ENCODE measurements around the gene E2F3. TPM values are rescaled to one million over a fixed set of nuclear protein-coding genes. Genes with fewer than 3 reads are reported as not detected.

The E2F3 gene
- total RNA-seq, 1 donor from 2014 or later: 27.4 TPM

- H3K27ac Mint-ChIP-seq (ENCODE audit: unreplicated experiment): peak overlapping the region; percentile 92
- H3K4me1 Mint-ChIP-seq (ENCODE audit: low read depth, unreplicated experiment): no peaks in the 10 kb centered on the region
- Histone ChIP-seq H4K20me1 (ENCODE audit: insufficient read depth, low read length) (peaks cover 9% of the 10 kb centered on the region), H3K27me3 (ENCODE audit: insufficient read depth, low read length) (peaks cover 2% of the 10 kb centered on the region), H3K9me3 (ENCODE audit: insufficient read depth, low read depth, low read length) (no peaks in the 10 kb centered on the region), H3K4me3 (ENCODE audit: insufficient read depth, low read depth, low read length) (peak overlapping the region; percentile 77), H3K27ac (ENCODE audit: low read depth, low read length) (peak overlapping the region; percentile 40), H3K79me2 (ENCODE audit: insufficient read depth, low read length) (peaks cover 21% of the 10 kb centered on the region), H2AFZ (ENCODE audit: low read depth, low read length) (peak overlapping the region; percentile 82), H3K4me2 (ENCODE audit: low read length) (peak overlapping the region; percentile 95), H3K4me1 (ENCODE audit: insufficient read depth, low read length) (peaks cover 6% of the 10 kb centered on the region), H3K36me3 (ENCODE audit: insufficient read depth, low read length) (no peaks in the 10 kb centered on the region), H3K9ac (ENCODE audit: low read length) (peak overlapping the region; percentile 71)
- no peaks in the 10 kb centered on the region for H3K9me3 Mint-ChIP-seq (ENCODE audit: unreplicated experiment)
- TF ChIP-seq CTCF (IDR thresholded peaks at IDR 0.05; ENCODE audit: insufficient read depth, low read depth, low read length) (peak; percentile 35), EZH2 (IDR thresholded peaks at IDR 0.05; ENCODE audit: insufficient read depth, low read length) (no peak)
- no peak for FAIRE-seq
- DNase-seq (ENCODE audit: low read depth): no peak
- peaks cover 2% of the 10 kb centered on the region for H3K36me3 Mint-ChIP-seq (ENCODE audit: low read depth, unreplicated experiment)
- no peaks in the 10 kb centered on the region for H3K27me3 Mint-ChIP-seq (ENCODE audit: low read depth, unreplicated experiment)
- peak overlapping the region; percentile 95 for H3K4me3 Mint-ChIP-seq (ENCODE audit: unreplicated experiment)
Measured at GRCh38 chr6:20400456-20401204, 1.0 kb upstream of the E2F3 start.

GRCh38 chr6:20402092-20402341 is 338 bp downstream of the E2F3 start:
- H3K27me3 ChIP-seq (ENCODE audit: insufficient read depth, low read length): no peaks in the 10 kb centered on the region
- no peak for FAIRE-seq
- H3K9me3 Mint-ChIP-seq (ENCODE audit: unreplicated experiment): no peaks in the 10 kb centered on the region
- H3K4me1 Mint-ChIP-seq (ENCODE audit: low read depth, unreplicated experiment): peaks cover 5% of the 10 kb centered on the region
- no peak for DNase-seq (ENCODE audit: low read depth)
- H3K27me3 Mint-ChIP-seq (ENCODE audit: low read depth, unreplicated experiment): no peaks in the 10 kb centered on the region
- peaks cover 2% of the 10 kb centered on the region for H3K36me3 Mint-ChIP-seq (ENCODE audit: low read depth, unreplicated experiment)
- no peaks in the 10 kb centered on the region for H3K36me3 ChIP-seq (ENCODE audit: insufficient read depth, low read length)
- H3K9me3 ChIP-seq (ENCODE audit: insufficient read depth, low read depth, low read length): no peaks in the 10 kb centered on the region
- peak overlapping the region; percentile 95 for H3K4me3 Mint-ChIP-seq (ENCODE audit: unreplicated experiment)
- peak overlapping the region; percentile 75 for H3K27ac ChIP-seq (ENCODE audit: low read depth, low read length)
- peak overlapping the region; percentile 85 for H3K9ac ChIP-seq (ENCODE audit: low read length)
- H2AFZ ChIP-seq (ENCODE audit: low read depth, low read length): peak overlapping the region; percentile 10
- H3K4me1 ChIP-seq (ENCODE audit: insufficient read depth, low read length): peaks cover 6% of the 10 kb centered on the region
- TF ChIP-seq EZH2 (IDR thresholded peaks at IDR 0.05; ENCODE audit: insufficient read depth, low read length) (no peak), CTCF (IDR thresholded peaks at IDR 0.05; ENCODE audit: insufficient read depth, low read depth, low read length) (no peak)
- peaks cover 23% of the 10 kb centered on the region for H4K20me1 ChIP-seq (ENCODE audit: insufficient read depth, low read length)
- peaks cover 34% of the 10 kb centered on the region for H3K79me2 ChIP-seq (ENCODE audit: insufficient read depth, low read length)
- H3K4me2 ChIP-seq (ENCODE audit: low read length): peak overlapping the region; percentile 85
- peak overlapping the region; percentile 87 for H3K27ac Mint-ChIP-seq (ENCODE audit: unreplicated experiment)
- peak overlapping the region; percentile 69 for H3K4me3 ChIP-seq (ENCODE audit: insufficient read depth, low read depth, low read length)

Measured in astrocyte (in vitro differentiated cells and primary cell).